Small intestine (tissue), 7 donors: Measurements from ENCODE around the gene PLD5. TPM values are rescaled to one million over a fixed set of nuclear protein-coding genes. Genes with fewer than 3 reads are reported as not detected.
"Not testable (repeated sequence)": the region's sequence is repeated elsewhere in the genome, so short reads cannot be mapped to it uniquely, and the experiment has no call there.

Source experiments
- DNase-seq, 2 donors: peaks; one replicate each; pipeline versions ENCODE4 v3.0.0 to v3.0.0-alpha.2; 2013
- FAIRE-seq: peaks from 2 replicates; lab custom pipeline; 2012; peaks lifted over from hg19 to GRCh38; lab: Jason Lieb, UNC
- H3K27ac ChIP-seq, 3 donors: one replicate each; pipeline ENCODE4 v1.5.1; 2013; ENCODE audit warnings: low read length in 2 of 3, mild to moderate bottlenecking in 2 of 3, control low read depth in 1 of 3, inconsistent platforms in 1 of 3, low read depth in 1 of 3, moderate library complexity in 1 of 3
- H3K27me3 ChIP-seq, 3 donors: one replicate each; pipeline ENCODE4 v1.6.1; 2013; ENCODE audit warnings: low read length in 3 of 3, inconsistent platforms in 1 of 3; ENCODE audit not compliant: control insufficient read depth in 3 of 3, insufficient read depth in 3 of 3
- H3K36me3 ChIP-seq, 3 donors: one replicate each; pipeline ENCODE4 v1.6.1; 2013; ENCODE audit warnings: low read length in 3 of 3, inconsistent platforms in 1 of 3, low read depth in 1 of 3, mild to moderate bottlenecking in 1 of 3, moderate library complexity in 1 of 3; ENCODE audit not compliant: control insufficient read depth in 3 of 3, insufficient read depth in 2 of 3
- H3K4me1 ChIP-seq, 3 donors: one replicate each; pipeline ENCODE4 v1.6.1; 2013; ENCODE audit warnings: low read length in 2 of 3, inconsistent platforms in 1 of 3, low read depth in 1 of 3, mild to moderate bottlenecking in 1 of 3, moderate library complexity in 1 of 3; ENCODE audit not compliant: control insufficient read depth in 3 of 3, insufficient read depth in 2 of 3
- H3K4me3 ChIP-seq, 3 donors: one replicate each; pipeline ENCODE4 v1.5.1; 2013; ENCODE audit warnings: low read length in 3 of 3, control low read depth in 1 of 3, inconsistent platforms in 1 of 3, low read depth in 1 of 3, mild to moderate bottlenecking in 1 of 3, moderate library complexity in 1 of 3
- H3K9me3 ChIP-seq, 2 donors: one replicate each; pipeline ENCODE4 v1.6.1; 2013; ENCODE audit warnings: low read depth in 1 of 2, low read length in 1 of 2; ENCODE audit not compliant: control insufficient read depth in 2 of 2, insufficient read depth in 1 of 2
- WGBS, 3 donors: extraction: QIAGEN DNeasy Blood & Tissue Kit; methylation state at CpG; one replicate each; pipeline ENCODE4 v1.1.7; 2013; 5-methylcytosine and 5-hydroxymethylcytosine counted together
- polyA plus RNA-seq, 4 donors: library from polyadenylated mRNA; stranded (reverse) in 3 of 4; unstranded in 1 of 4; fragments of 200-250 nt in 3 of 4; fragments of 120-200 nt in 1 of 4; gene quantifications; one replicate each; pipeline versions ENCODE4 v1.2.1 to v1.2.3, GENCODE V29; 2013
- donor health status: healthy with polysubstance abuse.
- donor health status: control.
- donor health status: control.
- donor health status: Bipolar disorder and iron deficiency.
- donor health status: healthy.

The PLD5 gene
- polyA plus RNA-seq, 4 donors: 0.12 to 0.13 TPM; not detected in 2

GRCh38 chr1:242133351-242133750 is 391.1 kb downstream of the PLD5 start:
- Histone ChIP-seq H3K27ac (no peak overlapping the region), H3K36me3 (no peaks in the 10 kb centered on the region), H3K4me1 (no peaks in the 10 kb centered on the region), H3K4me3 (no peak overlapping the region), H3K9me3 (no peaks in the 10 kb centered on the region), H3K27me3 (no peaks in the 10 kb centered on the region)
- WGBS, 3 donors: 90 to 100% (median 96%) methylated on average over 1 of the region's 1 CpG
- DNase-seq (no peak), FAIRE-seq (no peak)

GRCh38 chr1:242132121-242132817 is 392.2 kb downstream of the PLD5 start:
- H3K4me3 ChIP-seq: no peak overlapping the region
- 83 to 90% (median 83%) methylated on average over 8 to 9 of the region's 9 CpGs for WGBS, 3 donors
- FAIRE-seq (no peak), DNase-seq (no peak)
- H3K36me3 ChIP-seq: no peaks in the 10 kb centered on the region
- no peaks in the 10 kb centered on the region for H3K4me1 ChIP-seq
- no peaks in the 10 kb centered on the region for H3K27me3 ChIP-seq
- no peak overlapping the region for H3K27ac ChIP-seq
- H3K9me3 ChIP-seq: no peaks in the 10 kb centered on the region

- Histone ChIP-seq H3K4me3 (no peak overlapping the region), H3K27me3 (no peaks in the 10 kb centered on the region), H3K9me3 (no peaks in the 10 kb centered on the region), H3K4me1 (no peaks in the 10 kb centered on the region), H3K36me3 (no peaks in the 10 kb centered on the region), H3K27ac (no peak overlapping the region)
- WGBS, 3 donors: 66 to 73% (median 71%) methylated on average over 8 of the region's 8 CpGs
- DNase-seq (no peak), FAIRE-seq (no peak)
Measured at GRCh38 chr1:242128951-242129502, 395.5 kb downstream of the PLD5 start.

- Histone ChIP-seq H3K4me3 (no peak overlapping the region), H3K27me3 (no peaks in the 10 kb centered on the region), H3K9me3 (peaks cover 0 to 3% of the 10 kb centered on the region in 2 donors), H3K36me3 (no peaks in the 10 kb centered on the region), H3K27ac (no peak overlapping the region), H3K4me1 (no peaks in the 10 kb centered on the region)
- 28 to 58% (median 38%) methylated on average over 2 of the region's 2 CpGs for WGBS, 3 donors
- DNase-seq: no peak
- FAIRE-seq: no peak
Measured at GRCh38 chr1:242120432-242120831, 404.1 kb downstream of the PLD5 start.

- Histone ChIP-seq H3K4me3 (no peak overlapping the region), H3K4me1 (no peaks in the 10 kb centered on the region), H3K27me3 (no peaks in the 10 kb centered on the region), H3K36me3 (no peaks in the 10 kb centered on the region), H3K9me3 (no peaks in the 10 kb centered on the region), H3K27ac (no peak overlapping the region)
- no peak for DNase-seq
- WGBS, 3 donors: 68 to 82% (median 71%) methylated on average over 4 of the region's 4 CpGs
- FAIRE-seq: no peak
Measured at GRCh38 chr1:242100921-242101320, 423.6 kb downstream of the PLD5 start.

- not testable (repeated sequence) for H3K4me3 ChIP-seq, H3K36me3 ChIP-seq, H3K27me3 ChIP-seq, DNase-seq, H3K4me1 ChIP-seq, FAIRE-seq, H3K9me3 ChIP-seq, H3K27ac ChIP-seq
- WGBS, 3 donors: 65 to 77% (median 67%) methylated on average over 2 to 3 of the region's 3 CpGs
Measured at GRCh38 chr1:242097283-242097682, 427.2 kb downstream of the PLD5 start.

- Histone ChIP-seq H3K4me3 (no peak overlapping the region), H3K9me3 (no peaks in the 10 kb centered on the region), H3K4me1 (no peaks in the 10 kb centered on the region), H3K27ac (no peak overlapping the region), H3K36me3 (no peaks in the 10 kb centered on the region), H3K27me3 (no peaks in the 10 kb centered on the region)
- 58 to 73% (median 60%) methylated on average over 11 of the region's 11 CpGs for WGBS, 3 donors
- DNase-seq (no peak), FAIRE-seq (no peak)
Measured at GRCh38 chr1:242093116-242093515, 431.4 kb downstream of the PLD5 start.

GRCh38 chr1:242089911-242090310 is 434.6 kb downstream of the PLD5 start:
- Histone ChIP-seq H3K4me1 (no peaks in the 10 kb centered on the region), H3K4me3 (no peak overlapping the region), H3K36me3 (no peaks in the 10 kb centered on the region), H3K9me3 (no peaks in the 10 kb centered on the region), H3K27ac (no peak overlapping the region), H3K27me3 (no peaks in the 10 kb centered on the region)
- no peak for DNase-seq
- 53 to 75% (median 61%) methylated on average over 5 of the region's 5 CpGs for WGBS, 3 donors
- no peak for FAIRE-seq
